Ishikawa (cell line): ENCODE data around the gene KRTAP10-1.

Experiments
- CEBPB ChIP-seq: IDR thresholded peaks from 2 replicates; pipeline ENCODE4 v1.6.1; 2012
- EGR1 ChIP-seq: IDR thresholded peaks from 2 replicates; pipeline ENCODE4 v1.6.1; 2012
- EP300 ChIP-seq: IDR thresholded peaks from 2 replicates; pipeline ENCODE4 v1.6.1; 2012; ENCODE audit warnings: borderline replicate concordance
- MAX ChIP-seq: IDR thresholded peaks from 2 replicates; pipeline ENCODE4 v1.6.1; 2012
- NFIC ChIP-seq: IDR thresholded peaks from 2 replicates; pipeline ENCODE4 v1.6.1; 2012
- RAD21 ChIP-seq: IDR thresholded peaks from 2 replicates; pipeline ENCODE4 v1.6.1; 2012; ENCODE audit warnings: low read depth
- REST ChIP-seq: IDR thresholded peaks from 2 replicates; pipeline ENCODE4 v1.6.1; 2012; ENCODE audit warnings: low read depth, mild to moderate bottlenecking
- TCF12 ChIP-seq: IDR thresholded peaks from 2 replicates; pipeline ENCODE4 v1.6.1; 2012; ENCODE audit warnings: low read depth
- TEAD4 ChIP-seq: IDR thresholded peaks from 2 replicates; pipeline ENCODE4 v1.6.1; 2012
- USF1 ChIP-seq: IDR thresholded peaks from 2 replicates; pipeline ENCODE4 v1.6.1; 2012
- YY1 ChIP-seq: IDR thresholded peaks from 2 replicates; pipeline ENCODE4 v1.6.1; 2012; ENCODE audit warnings: low read depth
- ZBTB7A ChIP-seq: IDR thresholded peaks from 2 replicates; pipeline ENCODE4 v1.6.1; 2012; ENCODE audit warnings: low read depth

GRCh38 chr21:44548922-44549321 lies 8.9 kb upstream of the KRTAP10-1 start:
- TF ChIP-seq EP300: no peak
- TF ChIP-seq RAD21: no peak
- TF ChIP-seq YY1: no peak
- TF ChIP-seq USF1: no peak
- no peak for TF ChIP-seq TEAD4
- TF ChIP-seq CEBPB: no peak
- TF ChIP-seq REST: no peak
- TF ChIP-seq NFIC: no peak
- TF ChIP-seq ZBTB7A: no peak
- no peak for TF ChIP-seq MAX
- TF ChIP-seq TCF12: no peak
- TF ChIP-seq EGR1: no peak
